ENCODE results near the gene DOCK2.

The DOCK2 gene

GRCh38 chr5:169909945-169910344 lies 272.9 kb downstream of the DOCK2 start:
- no peak for DNase-seq (ENCODE audit: low spot score)

- DNase-seq (ENCODE audit: low spot score) = no peak
Observed at GRCh38 chr5:169910393-169910792, 273.3 kb downstream of the DOCK2 start.

- DNase-seq (ENCODE audit: low spot score) = no peak
Observed at GRCh38 chr5:169911448-169912212, 274.6 kb downstream of the DOCK2 start.

- no peak for DNase-seq (ENCODE audit: low spot score)
Observed at GRCh38 chr5:169913479-169913878, 276.4 kb downstream of the DOCK2 start.

GRCh38 chr5:169914766-169915165 lies 277.7 kb downstream of the DOCK2 start:
- DNase-seq (ENCODE audit: low spot score) = no peak

- DNase-seq (ENCODE audit: low spot score) = no peak
Observed at GRCh38 chr5:169917500-169917899, 280.4 kb downstream of the DOCK2 start.

GRCh38 chr5:169918228-169918627 lies 281.2 kb downstream of the DOCK2 start:
- DNase-seq (ENCODE audit: low spot score) = no peak

GRCh38 chr5:169920474-169920873 lies 283.4 kb downstream of the DOCK2 start:
- no peak for DNase-seq (ENCODE audit: low spot score)

- DNase-seq (ENCODE audit: low spot score) = no peak
Observed at GRCh38 chr5:169921384-169921783, 284.3 kb downstream of the DOCK2 start.

GRCh38 chr5:169921949-169922348 lies 284.9 kb downstream of the DOCK2 start:
- no peak for DNase-seq (ENCODE audit: low spot score)

- no peak for DNase-seq (ENCODE audit: low spot score)
Observed at GRCh38 chr5:169922474-169922873, 285.4 kb downstream of the DOCK2 start.

- DNase-seq (ENCODE audit: low spot score) = no peak
Observed at GRCh38 chr5:169923988-169924387, 286.9 kb downstream of the DOCK2 start.

GRCh38 chr5:169933127-169933526 lies 296.1 kb downstream of the DOCK2 start:
- no peak for DNase-seq (ENCODE audit: low spot score)

- no peak for DNase-seq (ENCODE audit: low spot score)
Observed at GRCh38 chr5:169933616-169934015, 296.5 kb downstream of the DOCK2 start.

GRCh38 chr5:169934990-169935389 lies 297.9 kb downstream of the DOCK2 start:
- no peak for DNase-seq (ENCODE audit: low spot score)

GRCh38 chr5:169935762-169936161 lies 298.7 kb downstream of the DOCK2 start:
- DNase-seq (ENCODE audit: low spot score) = no peak

GRCh38 chr5:169938439-169938838 lies 301.4 kb downstream of the DOCK2 start:
- DNase-seq (ENCODE audit: low spot score) = no peak

- no peak for DNase-seq (ENCODE audit: low spot score)
Observed at GRCh38 chr5:169939731-169940130, 302.7 kb downstream of the DOCK2 start.

- no peak for DNase-seq (ENCODE audit: low spot score)
Observed at GRCh38 chr5:169941542-169941941, 304.5 kb downstream of the DOCK2 start.

- no peak for DNase-seq (ENCODE audit: low spot score)
Observed at GRCh38 chr5:169942181-169942580, 305.1 kb downstream of the DOCK2 start.

- DNase-seq (ENCODE audit: low spot score) = no peak
Observed at GRCh38 chr5:169943026-169943425, 306.0 kb downstream of the DOCK2 start.

GRCh38 chr5:169944115-169944514 lies 307.0 kb downstream of the DOCK2 start:
- DNase-seq (ENCODE audit: low spot score) = no peak

GRCh38 chr5:169944922-169945680 lies 308.0 kb downstream of the DOCK2 start:
- DNase-seq (ENCODE audit: low spot score) = no peak
